Measurements from ENCODE around the gene TDG. TPM values are rescaled to one million over a fixed set of nuclear protein-coding genes. Genes with fewer than 3 reads are reported as not detected.
A peak's percentile ranks its signal among the peaks of the same experiment; 100 is the strongest.

TDG gene
- 10 to 100 TPM; 35.9 to 38.2 TPM for total RNA-seq

- peak within 1 kb of the TSS; percentile 100 for H3K27ac Mint-ChIP-seq
- H3K9me3 Mint-ChIP-seq, result no peaks in the 10 kb centered on the region
- peaks cover 58% of the 10 kb centered on the region for H3K36me3 Mint-ChIP-seq (ENCODE audit: low read depth)
- ATAC-seq (replicated peaks), result peak; percentile 96
- H3K27me3 Mint-ChIP-seq, result no peaks in the 10 kb centered on the region
- H3K4me1 Mint-ChIP-seq, result peaks cover 23% of the 10 kb centered on the region
- H3K4me3 Mint-ChIP-seq, result peak within 1 kb of the TSS; percentile 100
Measured at GRCh38 chr12:103965590-103966504, at the start of gene TDG. Gene TDG, plus strand, starts transcription at chr12:103965872. Its CDS starts 166 bp downstream, at chr12:103966038.

- Mint-ChIP-seq H3K9me3 (peaks cover 5% of the 10 kb centered on the region), H3K36me3 (ENCODE audit: low read depth) (no peaks in the 10 kb centered on the region), H3K4me1 (no peaks in the 10 kb centered on the region), H3K27me3 (peaks cover 3% of the 10 kb centered on the region), H3K27ac (no peak overlapping the region), H3K4me3 (no peak overlapping the region)
- no peak for ATAC-seq (replicated peaks)
Measured at GRCh38 chr12:103917873-103918272, 47.8 kb upstream of the TDG start.

DNA sequence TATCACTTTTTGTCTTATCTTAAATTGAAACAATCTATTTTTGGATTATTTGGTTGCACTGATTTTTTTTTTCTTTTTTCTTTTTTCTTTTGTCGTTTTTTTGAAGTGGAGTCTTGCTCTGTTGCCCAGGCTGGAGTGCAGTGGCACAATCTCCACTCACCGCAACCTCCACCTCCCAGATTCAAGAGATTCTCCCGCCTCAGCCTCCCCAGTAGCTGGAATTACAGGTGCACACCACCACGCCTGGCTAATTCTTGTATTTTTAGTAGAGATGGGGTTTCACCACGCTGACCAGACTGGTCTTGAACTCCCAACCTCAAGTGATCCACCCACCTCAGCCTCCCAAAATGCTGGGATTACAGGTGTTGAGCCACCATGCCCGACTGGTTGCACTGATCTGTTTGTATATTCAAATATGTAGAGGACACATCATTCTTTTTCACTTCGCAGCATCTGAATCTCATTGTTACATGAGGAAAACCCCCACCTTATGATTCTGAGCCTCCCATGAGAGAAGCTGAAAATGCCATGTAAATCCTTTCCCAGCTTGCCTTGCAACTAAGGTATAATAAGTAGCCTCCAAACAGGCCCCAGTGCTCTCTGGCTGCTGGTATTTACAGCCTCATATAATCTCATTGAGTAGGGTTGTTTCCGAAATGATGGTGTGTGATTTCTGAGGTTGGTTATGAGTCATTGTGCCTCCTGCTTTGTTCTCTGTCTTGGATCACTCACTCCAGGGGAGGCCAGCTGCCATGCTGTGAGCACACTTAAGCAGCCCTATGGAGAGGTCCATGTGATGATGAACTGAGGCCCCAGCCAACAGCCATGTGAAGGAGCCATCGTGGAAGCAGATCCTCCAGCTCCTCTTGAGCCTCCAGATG, 40.7 kb upstream of the TDG start:
- no peaks in the 10 kb centered on the region for H3K27me3 Mint-ChIP-seq
- H3K9me3 Mint-ChIP-seq, result no peaks in the 10 kb centered on the region
- ATAC-seq (replicated peaks), result peak; percentile 61
- peak overlapping the region; percentile 88 for H3K27ac Mint-ChIP-seq
- H3K4me3 Mint-ChIP-seq, result peak overlapping the region; percentile 75
- H3K36me3 Mint-ChIP-seq (ENCODE audit: low read depth), result peaks cover 8% of the 10 kb centered on the region
- peaks cover 24% of the 10 kb centered on the region for H3K4me1 Mint-ChIP-seq

- Mint-ChIP-seq H3K36me3 (ENCODE audit: low read depth) (peaks cover 45% of the 10 kb centered on the region), H3K27ac (peak overlapping the region; percentile 91), H3K27me3 (no peaks in the 10 kb centered on the region), H3K9me3 (no peaks in the 10 kb centered on the region), H3K4me1 (peaks cover 35% of the 10 kb centered on the region), H3K4me3 (peak overlapping the region; percentile 95)
- ATAC-seq (replicated peaks), result no peak
Measured at GRCh38 chr12:103928682-103929045, 37.0 kb upstream of the TDG start.

DNA sequence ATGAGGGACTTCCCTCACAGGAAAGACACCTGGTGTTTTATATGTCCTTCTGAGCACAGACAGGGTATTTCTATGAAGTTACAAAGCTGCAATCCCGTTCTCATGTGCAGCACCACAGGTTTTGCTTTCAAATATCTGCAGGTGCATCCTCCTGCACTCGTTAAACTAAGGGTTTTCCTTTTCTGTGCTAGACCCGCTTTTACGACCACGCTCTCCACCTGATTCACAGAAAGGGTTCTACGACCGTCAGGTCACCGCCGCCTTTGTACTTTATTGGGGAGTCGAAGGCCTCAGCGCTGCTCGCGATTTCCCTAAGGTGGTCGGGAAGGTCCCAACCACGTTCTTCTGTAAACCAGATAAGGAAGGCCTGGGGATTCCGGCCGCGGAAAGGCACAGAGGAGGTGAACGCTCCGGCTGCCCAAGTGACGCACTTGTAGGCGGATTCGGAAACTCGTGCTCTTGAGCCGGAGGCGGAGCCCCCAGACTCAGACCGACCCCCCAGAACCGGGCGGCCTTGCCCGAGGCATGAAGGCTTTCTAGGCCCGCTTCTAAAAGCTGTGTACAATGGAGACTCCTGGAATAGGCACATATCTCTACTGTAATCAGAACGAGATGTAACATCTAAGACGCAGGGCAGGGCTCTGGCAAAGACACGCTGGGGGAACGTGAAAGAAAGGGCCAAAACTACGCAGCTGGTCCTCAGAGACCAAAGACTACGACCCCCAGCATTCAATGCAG, 36.5 kb upstream of the TDG start:
- Mint-ChIP-seq H3K27ac (peak overlapping the region; percentile 91), H3K4me3 (peak overlapping the region; percentile 95), H3K9me3 (no peaks in the 10 kb centered on the region), H3K36me3 (ENCODE audit: low read depth) (peaks cover 51% of the 10 kb centered on the region), H3K4me1 (peaks cover 37% of the 10 kb centered on the region), H3K27me3 (no peaks in the 10 kb centered on the region)
- peak; percentile 36 for ATAC-seq (replicated peaks)

- H3K36me3 Mint-ChIP-seq (ENCODE audit: low read depth), result peaks cover 56% of the 10 kb centered on the region
- H3K9me3 Mint-ChIP-seq, result no peaks in the 10 kb centered on the region
- peak overlapping the region; percentile 95 for H3K4me3 Mint-ChIP-seq
- H3K27me3 Mint-ChIP-seq, result no peaks in the 10 kb centered on the region
- no peak for ATAC-seq (replicated peaks)
- H3K27ac Mint-ChIP-seq, result peak overlapping the region; percentile 91
- H3K4me1 Mint-ChIP-seq, result peaks cover 39% of the 10 kb centered on the region
Measured at GRCh38 chr12:103929784-103930033, 36.0 kb upstream of the TDG start.

DNA sequence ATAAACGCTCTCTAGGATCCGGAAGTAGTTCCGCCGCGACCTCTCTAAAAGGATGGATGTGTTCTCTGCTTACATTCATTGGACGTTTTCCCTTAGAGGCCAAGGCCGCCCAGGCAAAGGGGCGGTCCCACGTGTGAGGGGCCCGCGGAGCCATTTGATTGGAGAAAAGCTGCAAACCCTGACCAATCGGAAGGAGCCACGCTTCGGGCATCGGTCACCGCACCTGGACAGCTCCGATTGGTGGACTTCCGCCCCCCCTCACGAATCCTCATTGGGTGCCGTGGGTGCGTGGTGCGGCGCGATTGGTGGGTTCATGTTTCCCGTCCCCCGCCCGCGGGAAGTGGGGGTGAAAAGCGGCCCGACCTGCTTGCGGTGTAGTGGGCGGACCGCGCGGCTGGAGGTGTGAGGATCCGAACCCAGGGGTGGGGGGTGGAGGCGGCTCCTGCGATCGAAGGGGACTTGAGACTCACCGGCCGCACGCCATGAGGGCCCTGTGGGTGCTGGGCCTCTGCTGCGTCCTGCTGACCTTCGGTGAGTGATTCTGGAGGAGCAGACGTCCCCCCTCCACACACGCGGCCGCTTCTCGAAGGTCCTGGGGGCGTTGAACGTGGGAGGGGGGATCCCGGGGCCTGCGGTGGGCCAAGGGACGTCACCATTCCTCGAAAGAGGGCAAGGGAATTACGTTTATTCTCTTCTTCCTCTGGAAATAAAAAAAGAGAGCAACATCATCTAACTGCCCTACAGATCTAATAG, 35.5 kb upstream of the TDG start, which contains the start of gene HSP90B1:
TSS of gene HSP90B1 (plus strand) at position 377 of the 753 bp plus-strand sequence. CDS start at position 483, 106 bp downstream.
- peak within 1 kb of the TSS; percentile 95 for H3K4me3 Mint-ChIP-seq
- peak within 1 kb of the TSS; percentile 91 for H3K27ac Mint-ChIP-seq
- peaks cover 34% of the 10 kb centered on the region for H3K4me1 Mint-ChIP-seq
- H3K9me3 Mint-ChIP-seq, result no peaks in the 10 kb centered on the region
- peak; percentile 80 for ATAC-seq (replicated peaks)
- peaks cover 61% of the 10 kb centered on the region for H3K36me3 Mint-ChIP-seq (ENCODE audit: low read depth)
- no peaks in the 10 kb centered on the region for H3K27me3 Mint-ChIP-seq

GRCh38 chr12:103930787-103931735, 34.6 kb upstream of the TDG start:
- H3K9me3 Mint-ChIP-seq, result no peaks in the 10 kb centered on the region
- peak overlapping the region; percentile 91 for H3K27ac Mint-ChIP-seq
- H3K4me1 Mint-ChIP-seq, result peaks cover 38% of the 10 kb centered on the region
- H3K4me3 Mint-ChIP-seq, result peak overlapping the region; percentile 95
- no peaks in the 10 kb centered on the region for H3K27me3 Mint-ChIP-seq
- ATAC-seq (replicated peaks), result no peak
- H3K36me3 Mint-ChIP-seq (ENCODE audit: low read depth), result peaks cover 69% of the 10 kb centered on the region

GRCh38 chr12:103933237-103933636, 32.4 kb upstream of the TDG start:
- no peaks in the 10 kb centered on the region for H3K27me3 Mint-ChIP-seq
- no peaks in the 10 kb centered on the region for H3K9me3 Mint-ChIP-seq
- peaks cover 91% of the 10 kb centered on the region for H3K36me3 Mint-ChIP-seq (ENCODE audit: low read depth)
- no peak for ATAC-seq (replicated peaks)
- peaks cover 33% of the 10 kb centered on the region for H3K4me1 Mint-ChIP-seq
- H3K4me3 Mint-ChIP-seq, result peak overlapping the region; percentile 95
- H3K27ac Mint-ChIP-seq, result no peak overlapping the region

DNA sequence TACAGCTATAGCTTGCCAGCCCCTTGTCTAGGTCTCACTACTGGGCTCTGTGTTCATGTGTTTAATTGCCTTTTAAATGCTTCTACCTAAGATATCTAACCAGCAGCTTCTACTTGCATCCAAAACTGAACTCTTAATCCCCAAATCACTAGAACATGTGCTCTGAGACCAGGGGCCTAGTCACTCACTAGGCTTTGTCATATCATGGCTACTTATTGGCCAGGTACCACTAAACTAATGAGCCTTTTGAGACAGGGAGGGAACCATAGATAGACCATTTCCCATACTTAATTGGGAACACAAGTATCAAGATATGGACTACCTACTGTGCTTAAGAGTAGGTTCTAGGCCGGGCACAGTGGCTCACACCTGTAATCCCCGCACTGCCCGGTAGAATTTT, 29.0 kb upstream of the TDG start:
- Mint-ChIP-seq H3K36me3 (ENCODE audit: low read depth) (peaks cover 100% of the 10 kb centered on the region), H3K4me3 (no peak overlapping the region), H3K9me3 (no peaks in the 10 kb centered on the region), H3K4me1 (peaks cover 29% of the 10 kb centered on the region), H3K27ac (no peak overlapping the region), H3K27me3 (no peaks in the 10 kb centered on the region)
- ATAC-seq (replicated peaks), result no peak

DNA sequence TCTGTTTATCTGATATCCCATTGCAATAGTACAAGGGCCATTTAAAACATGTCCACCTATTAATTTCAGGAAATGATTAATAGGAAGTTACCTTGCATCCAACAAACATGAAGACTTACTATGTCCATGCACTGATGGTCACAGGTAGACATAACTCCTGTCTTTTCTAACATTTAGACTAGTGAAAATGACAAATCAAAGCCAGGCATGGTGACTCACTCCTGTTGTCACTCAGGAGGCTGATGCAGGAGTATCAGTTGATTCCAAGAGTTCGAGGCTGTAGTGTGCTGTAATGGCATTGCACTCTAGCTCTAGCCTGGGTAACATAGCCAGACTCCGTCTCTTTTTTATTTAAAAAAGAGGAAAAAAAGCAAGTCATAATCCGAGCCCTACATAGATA, 20.7 kb upstream of the TDG start:
- Mint-ChIP-seq H3K4me3 (no peak overlapping the region), H3K4me1 (peaks cover 27% of the 10 kb centered on the region), H3K9me3 (no peaks in the 10 kb centered on the region), H3K27me3 (no peaks in the 10 kb centered on the region), H3K27ac (no peak overlapping the region), H3K36me3 (ENCODE audit: low read depth) (peaks cover 100% of the 10 kb centered on the region)
- ATAC-seq (replicated peaks), result peak; percentile 74

- Mint-ChIP-seq H3K27me3 (no peaks in the 10 kb centered on the region), H3K4me3 (peak overlapping the region; percentile 23), H3K9me3 (no peaks in the 10 kb centered on the region), H3K36me3 (ENCODE audit: low read depth) (peaks cover 99% of the 10 kb centered on the region), H3K4me1 (peaks cover 35% of the 10 kb centered on the region), H3K27ac (peak overlapping the region; percentile 69)
- peak; percentile 16 for ATAC-seq (replicated peaks)
Measured at GRCh38 chr12:103947871-103948555, 17.7 kb upstream of the TDG start.
